ENCODE data around the gene SAMD4A.

The SAMD4A gene

GRCh38 chr14:54708161-54708560 lies 141.2 kb downstream of the SAMD4A start:
- DNase-seq: no peak

- DNase-seq: no peak
Observed at GRCh38 chr14:54708982-54709381, 142.1 kb downstream of the SAMD4A start.

GRCh38 chr14:54709444-54709843 lies 142.5 kb downstream of the SAMD4A start:
- DNase-seq: no peak

GRCh38 chr14:54709867-54710266 lies 142.9 kb downstream of the SAMD4A start:
- no peak for DNase-seq

GRCh38 chr14:54711312-54711711 lies 144.4 kb downstream of the SAMD4A start:
- DNase-seq: no peak

GRCh38 chr14:54711812-54712464 lies 145.0 kb downstream of the SAMD4A start:
- DNase-seq: no peak

GRCh38 chr14:54712465-54713200 lies 145.7 kb downstream of the SAMD4A start:
- no peak for DNase-seq

GRCh38 chr14:54713379-54713778 lies 146.5 kb downstream of the SAMD4A start:
- DNase-seq: no peak

- no peak for DNase-seq
Observed at GRCh38 chr14:54715239-54715638, 148.3 kb downstream of the SAMD4A start.

GRCh38 chr14:54715811-54716210 lies 148.9 kb downstream of the SAMD4A start:
- DNase-seq: no peak

- no peak for DNase-seq
Observed at GRCh38 chr14:54716862-54717261, 149.9 kb downstream of the SAMD4A start.

GRCh38 chr14:54718046-54718445 lies 151.1 kb downstream of the SAMD4A start:
- no peak for DNase-seq

GRCh38 chr14:54719406-54719805 lies 152.5 kb downstream of the SAMD4A start:
- DNase-seq: no peak

GRCh38 chr14:54722791-54723432 lies 156.0 kb downstream of the SAMD4A start:
- DNase-seq: no peak

GRCh38 chr14:54724123-54724522 lies 157.2 kb downstream of the SAMD4A start:
- DNase-seq: no peak

- no peak for DNase-seq
Observed at GRCh38 chr14:54724676-54725325, 157.9 kb downstream of the SAMD4A start.

- no peak for DNase-seq
Observed at GRCh38 chr14:54725998-54726397, 159.1 kb downstream of the SAMD4A start.

GRCh38 chr14:54727929-54728328 lies 161.0 kb downstream of the SAMD4A start:
- no peak for DNase-seq

- DNase-seq: no peak
Observed at GRCh38 chr14:54728700-54729527, 162.0 kb downstream of the SAMD4A start.

- no peak for DNase-seq
Observed at GRCh38 chr14:54730156-54730961, 163.4 kb downstream of the SAMD4A start.

GRCh38 chr14:54734966-54735365 lies 168.0 kb downstream of the SAMD4A start:
- no peak for DNase-seq

- no peak for DNase-seq
Observed at GRCh38 chr14:54735424-54735823, 168.5 kb downstream of the SAMD4A start.
